K562 treated with DMSO at 1 percent for 24 hours (cell line): ENCODE data around the gene CCL19. TPM values are rescaled to one million over a fixed set of nuclear protein-coding genes. Genes with fewer than 3 reads are reported as not detected.

Experiments
- total RNA-seq: library from RNA; unstranded; fragments of 300-600 nt; gene quantifications from 2 replicates; pipeline ENCODE4 v1.2.3, GENCODE V29; 2022; ENCODE audit warnings: low read depth; ENCODE audit not compliant: insufficient read depth

Gene CCL19
- total RNA-seq, result not detected in 2 replicates

DNA sequence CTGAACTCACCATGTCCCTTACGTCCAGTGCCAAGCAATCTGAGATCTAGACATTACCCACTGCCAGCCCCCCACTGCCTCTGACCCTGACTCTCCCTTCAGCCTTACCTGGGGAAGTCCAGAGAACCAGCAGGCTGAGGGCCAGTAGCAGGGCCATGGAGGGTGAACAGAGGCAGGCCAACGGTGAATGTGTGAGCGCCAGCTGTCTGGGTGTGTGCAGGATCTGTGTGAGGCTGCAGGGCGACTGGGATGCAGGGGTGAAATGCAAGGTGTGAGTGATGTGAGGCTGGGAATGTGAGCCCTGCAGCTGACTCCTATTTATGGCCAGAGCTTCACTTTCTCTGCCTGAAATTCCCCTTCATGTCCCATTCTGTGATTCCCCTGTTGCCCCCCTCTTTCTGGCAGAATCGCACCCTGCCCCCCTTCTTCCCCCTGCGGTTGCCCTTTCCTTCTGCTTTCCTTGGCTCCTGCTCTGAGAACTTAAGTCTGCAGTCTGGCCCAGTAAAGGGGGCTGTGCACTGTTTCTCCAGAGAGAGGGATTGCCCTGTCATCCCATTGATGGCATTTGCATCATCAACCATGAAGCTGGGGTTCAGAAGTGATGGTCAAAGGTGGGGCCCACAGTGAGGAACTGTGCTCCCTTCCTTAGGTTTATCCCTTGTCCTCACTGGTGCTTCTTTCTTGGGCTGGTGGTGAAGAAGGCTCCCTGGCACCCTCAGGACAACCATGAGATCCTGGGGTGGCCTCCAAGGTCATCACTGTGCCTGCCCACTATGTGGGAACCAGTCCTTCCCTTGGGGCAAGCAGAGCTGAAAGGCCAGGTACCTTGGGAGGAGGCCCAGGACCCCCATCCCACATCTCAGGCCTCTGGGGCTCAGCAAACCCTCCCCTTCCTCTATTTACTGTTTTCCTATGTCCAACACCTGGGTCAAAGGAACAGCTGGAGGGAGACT lies at the start of gene CCL19:
Gene CCL19 (minus strand): TSS at position 294 of the 953 bp plus-strand sequence. CDS start 137 bp downstream, at position 157.

GRCh38 chr9:34710023-34710422 lies 18.9 kb upstream of the CCL19 start, which contains the start of gene CCL21:
Gene CCL21, minus strand, starts transcription at chr9:34710136. Its CDS starts 70 bp downstream, at chr9:34710066.

GRCh38 chr9:34662526-34663302 lies 28.4 kb downstream of the CCL19 start, which contains the start of gene CCL27:
Gene CCL27, minus strand, starts transcription at chr9:34662657. Its CDS starts 24 bp downstream, at chr9:34662633.

DNA sequence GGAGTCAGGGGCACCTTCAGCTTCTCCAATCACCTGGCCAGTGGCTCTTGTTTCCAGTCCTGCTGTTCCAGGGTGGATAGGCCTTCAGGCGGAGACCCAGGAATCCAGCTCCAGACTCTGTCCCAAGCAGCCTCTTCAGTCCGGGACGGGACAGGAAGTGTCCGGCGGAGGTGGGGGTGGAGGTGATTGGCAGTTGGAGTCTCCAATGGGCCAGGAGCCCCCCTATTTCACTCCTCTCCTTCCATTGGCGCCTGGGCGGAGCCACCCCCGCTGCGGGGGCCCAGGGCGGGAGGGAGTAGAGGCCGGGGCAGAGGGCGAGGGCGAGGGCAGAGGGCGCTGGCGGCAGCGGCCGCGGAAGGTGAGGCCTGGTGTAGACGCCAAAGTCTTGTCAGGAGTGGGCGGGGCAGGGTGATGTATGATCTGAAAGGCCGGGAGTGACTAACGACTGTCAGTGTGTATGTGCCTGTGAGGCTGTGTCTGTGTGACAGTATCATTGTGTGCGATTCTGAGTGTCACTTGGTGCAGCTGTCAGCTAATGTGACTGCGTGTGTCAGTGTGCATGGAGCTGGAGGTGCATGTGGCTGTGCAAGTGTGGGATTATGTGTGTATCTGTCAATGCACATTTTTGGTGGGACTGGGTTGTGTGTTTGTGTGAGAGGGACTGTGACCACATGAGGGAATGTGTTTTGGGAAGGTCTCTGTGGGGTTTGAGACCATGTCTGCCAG lies 39.0 kb downstream of the CCL19 start, which contains the start of gene IL11RA:
Gene IL11RA (plus strand): TSS at position 310 of the 726 bp plus-strand sequence. CDS start 3,033 bp downstream, outside the sequence.

DNA sequence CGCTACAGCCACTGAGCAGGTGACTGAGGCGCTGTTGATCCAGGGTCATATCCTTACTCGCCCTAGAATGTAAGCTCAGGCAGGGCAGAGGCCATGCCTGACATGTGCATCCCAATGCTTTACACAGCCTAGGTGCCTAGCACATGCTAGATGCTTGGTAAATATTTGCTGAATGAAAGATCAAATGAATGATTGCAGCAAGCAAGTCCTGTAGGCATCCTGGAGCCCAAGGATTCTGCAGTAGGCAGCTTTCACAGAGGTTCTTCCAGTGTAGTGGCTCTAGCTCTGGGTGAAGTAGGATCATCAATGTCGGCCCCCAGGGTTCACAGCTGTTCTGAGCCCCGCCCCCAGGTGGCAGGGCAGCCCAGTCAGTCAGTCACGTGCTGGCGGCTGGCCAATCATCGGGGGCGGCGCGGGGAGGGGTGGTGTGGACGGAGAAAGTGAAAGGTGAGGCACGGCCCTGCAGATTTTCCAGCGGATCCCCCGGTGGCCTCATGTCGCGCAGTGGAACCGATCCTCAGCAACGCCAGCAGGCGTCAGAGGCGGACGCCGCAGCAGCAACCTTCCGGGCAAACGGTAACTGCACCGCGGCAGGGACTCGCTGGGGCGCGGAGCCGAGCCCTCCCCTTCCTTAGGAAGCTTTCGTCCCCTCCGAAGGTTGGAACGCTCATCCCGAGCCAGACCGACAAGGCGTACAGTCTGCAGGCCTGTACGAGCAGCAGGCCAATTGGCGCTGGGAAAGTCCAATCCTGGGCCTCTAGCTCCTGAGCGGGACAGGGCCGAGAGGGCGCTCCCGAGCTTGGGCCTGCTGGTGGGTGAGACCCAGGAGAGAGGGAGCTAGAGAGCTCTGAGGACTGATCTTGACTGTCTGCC lies 44.6 kb downstream of the CCL19 start, which contains the start of gene GALT:
Gene GALT (plus strand): TSS at position 465 of the 873 bp plus-strand sequence. CDS start 30 bp downstream, at position 495.

Other genes starting within 250 kb of the CCL19 start
- gene FAM219A, start 232.7 kb downstream of the CCL19 start, total RNA-seq, result 20.9 and 21.6 TPM in 2 replicates
- not detected in 2 replicates for gene DNAI1, start 232.5 kb downstream of the CCL19 start, total RNA-seq
- gene ENHO, start 168.3 kb downstream of the CCL19 start, total RNA-seq, result not detected in 2 replicates
- gene CNTFR, start 101.6 kb downstream of the CCL19 start, total RNA-seq, result 0.21 TPM in 1 of 2 replicates, not detected in the other
- gene RPP25L, start 79.2 kb downstream of the CCL19 start, total RNA-seq, result 52.6 and 55.0 TPM in 2 replicates
- gene DCTN3, start 70.8 kb downstream of the CCL19 start, total RNA-seq, result 146 and 150 TPM in 2 replicates
- gene ARID3C, start 62.2 kb downstream of the CCL19 start, total RNA-seq, result not detected in 2 replicates
- gene SIGMAR1, start 53.5 kb downstream of the CCL19 start, total RNA-seq, result 44.3 and 46.8 TPM in 2 replicates
- 16.9 and 18.1 TPM in 2 replicates for gene GALT, start 44.6 kb downstream of the CCL19 start, total RNA-seq
- gene IL11RA, start 39.1 kb downstream of the CCL19 start, total RNA-seq, result 4.7 and 6.3 TPM in 2 replicates
- gene CCL27, start 28.6 kb downstream of the CCL19 start, total RNA-seq, result not detected in 2 replicates
- not detected in 2 replicates for gene CCL21, start 18.9 kb upstream of the CCL19 start, total RNA-seq